ENCODE data around the gene STAT6.

The STAT6 gene, protein sequence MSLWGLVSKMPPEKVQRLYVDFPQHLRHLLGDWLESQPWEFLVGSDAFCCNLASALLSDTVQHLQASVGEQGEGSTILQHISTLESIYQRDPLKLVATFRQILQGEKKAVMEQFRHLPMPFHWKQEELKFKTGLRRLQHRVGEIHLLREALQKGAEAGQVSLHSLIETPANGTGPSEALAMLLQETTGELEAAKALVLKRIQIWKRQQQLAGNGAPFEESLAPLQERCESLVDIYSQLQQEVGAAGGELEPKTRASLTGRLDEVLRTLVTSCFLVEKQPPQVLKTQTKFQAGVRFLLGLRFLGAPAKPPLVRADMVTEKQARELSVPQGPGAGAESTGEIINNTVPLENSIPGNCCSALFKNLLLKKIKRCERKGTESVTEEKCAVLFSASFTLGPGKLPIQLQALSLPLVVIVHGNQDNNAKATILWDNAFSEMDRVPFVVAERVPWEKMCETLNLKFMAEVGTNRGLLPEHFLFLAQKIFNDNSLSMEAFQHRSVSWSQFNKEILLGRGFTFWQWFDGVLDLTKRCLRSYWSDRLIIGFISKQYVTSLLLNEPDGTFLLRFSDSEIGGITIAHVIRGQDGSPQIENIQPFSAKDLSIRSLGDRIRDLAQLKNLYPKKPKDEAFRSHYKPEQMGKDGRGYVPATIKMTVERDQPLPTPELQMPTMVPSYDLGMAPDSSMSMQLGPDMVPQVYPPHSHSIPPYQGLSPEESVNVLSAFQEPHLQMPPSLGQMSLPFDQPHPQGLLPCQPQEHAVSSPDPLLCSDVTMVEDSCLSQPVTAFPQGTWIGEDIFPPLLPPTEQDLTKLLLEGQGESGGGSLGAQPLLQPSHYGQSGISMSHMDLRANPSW

DNA sequence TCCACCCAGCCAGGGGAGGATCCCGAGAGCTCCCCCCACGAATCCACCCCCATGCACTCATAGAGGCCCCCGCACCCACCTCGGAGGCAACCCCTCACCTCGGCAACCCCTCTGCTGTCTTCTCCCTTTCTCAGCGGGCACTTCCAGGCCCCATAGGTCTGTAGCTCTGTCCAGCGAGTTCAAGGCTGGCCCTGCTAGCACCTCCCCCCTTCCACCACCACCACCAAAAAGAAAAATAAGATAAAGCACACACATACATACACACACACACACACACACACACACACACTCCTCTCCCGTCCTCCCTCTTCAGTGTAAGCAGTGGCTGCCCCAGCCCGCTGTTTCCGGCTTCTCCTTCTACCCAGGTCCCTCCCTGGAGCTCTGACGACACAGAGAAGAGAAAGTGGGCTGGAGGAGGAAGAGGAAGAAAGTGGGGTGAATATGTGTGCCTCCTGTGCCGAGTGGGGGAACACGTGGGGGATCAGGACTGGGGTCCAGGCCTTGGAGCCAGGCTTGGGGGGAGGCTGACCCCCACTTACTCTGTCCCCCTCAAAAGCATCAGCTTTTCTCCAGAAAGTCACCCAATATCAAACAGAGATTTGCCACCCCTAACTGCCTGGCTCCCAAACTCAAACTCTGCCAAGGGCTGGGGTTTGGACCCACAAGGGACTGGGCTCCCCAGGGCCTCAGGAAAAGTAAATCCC, at the start of gene STAT6:
STAT6 (minus strand) TSS at position 332 of the 704 bp plus-strand sequence. CDS start 3,084 bp downstream, outside the sequence.
- peak; percentile 94 for DNase-seq (ENCODE audit: low spot score)

DNA sequence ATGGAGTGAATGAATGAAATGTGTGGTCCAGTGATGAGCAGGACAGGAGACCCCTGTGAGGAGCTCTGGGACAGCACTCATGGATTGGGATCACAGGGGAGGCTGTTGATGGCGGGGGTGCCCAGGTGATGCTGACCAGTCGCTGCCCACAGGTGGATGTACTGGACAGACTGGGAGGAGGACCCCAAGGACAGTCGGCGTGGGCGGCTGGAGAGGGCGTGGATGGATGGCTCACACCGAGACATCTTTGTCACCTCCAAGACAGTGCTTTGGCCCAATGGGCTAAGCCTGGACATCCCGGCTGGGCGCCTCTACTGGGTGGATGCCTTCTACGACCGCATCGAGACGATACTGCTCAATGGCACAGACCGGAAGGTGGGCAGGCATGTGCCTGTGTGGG, 49.6 kb upstream of the STAT6 start:
- no peak for DNase-seq (ENCODE audit: low spot score)

DNA sequence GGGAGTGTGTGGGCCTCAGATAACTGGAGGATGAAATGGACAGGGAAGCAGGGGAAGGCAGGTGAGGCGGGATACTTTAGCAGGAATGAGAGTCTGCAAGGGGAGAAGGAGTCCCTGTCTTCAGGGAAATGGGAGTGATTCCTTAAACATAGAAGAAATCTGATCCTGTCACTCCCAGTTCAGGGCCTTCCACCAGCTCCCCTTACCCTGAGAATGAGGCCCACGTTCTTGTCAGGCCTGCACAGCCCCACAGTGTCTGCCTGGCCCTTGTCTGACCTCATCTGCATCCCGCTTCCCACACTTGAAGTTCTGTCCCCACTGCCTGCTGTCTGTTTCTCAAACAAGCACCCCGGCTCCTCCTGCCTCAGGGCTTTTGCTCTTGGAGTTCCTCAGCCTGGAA, 48.9 kb upstream of the STAT6 start:
- no peak for DNase-seq (ENCODE audit: low spot score)

DNA sequence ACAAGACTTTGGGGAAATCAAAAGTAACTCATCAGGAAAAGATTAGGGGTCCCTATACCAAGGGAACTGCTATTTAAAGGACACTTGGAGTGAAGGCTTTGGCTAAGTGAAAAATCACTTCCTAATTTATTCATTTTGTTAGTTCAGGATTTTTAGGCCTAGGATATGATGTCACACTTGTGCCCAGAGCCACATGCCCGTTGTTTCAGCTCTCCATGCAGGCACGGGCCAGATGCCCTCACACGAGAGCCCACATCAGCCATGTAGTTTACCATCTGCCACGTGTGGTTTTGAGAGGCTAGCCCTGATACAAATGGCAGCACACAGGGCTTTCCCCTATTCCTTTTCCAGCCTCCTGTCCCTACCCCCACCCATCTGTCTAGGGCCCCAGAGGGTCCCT, 48.1 kb upstream of the STAT6 start:
- DNase-seq (ENCODE audit: low spot score), result no peak

DNA sequence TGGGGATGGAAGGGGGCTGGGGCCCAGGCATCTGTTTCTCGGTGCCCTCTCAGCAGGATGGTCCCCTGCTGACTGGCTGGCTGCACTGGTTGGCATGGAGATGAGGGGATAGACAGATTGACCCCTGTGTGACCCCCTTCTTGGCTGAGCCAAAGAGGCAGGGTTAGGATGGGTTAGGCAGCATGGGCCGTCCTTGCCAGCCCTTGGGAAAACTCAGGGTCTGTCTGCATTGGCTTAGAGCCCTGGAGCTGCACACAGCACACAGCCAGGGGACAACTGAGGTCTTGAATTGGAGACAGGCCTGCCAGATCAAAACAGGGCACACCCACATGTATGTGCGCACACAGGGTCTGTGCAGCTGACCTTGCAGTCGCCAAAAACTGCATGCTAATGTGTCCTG, 47.5 kb upstream of the STAT6 start:
- no peak for DNase-seq (ENCODE audit: low spot score)

DNA sequence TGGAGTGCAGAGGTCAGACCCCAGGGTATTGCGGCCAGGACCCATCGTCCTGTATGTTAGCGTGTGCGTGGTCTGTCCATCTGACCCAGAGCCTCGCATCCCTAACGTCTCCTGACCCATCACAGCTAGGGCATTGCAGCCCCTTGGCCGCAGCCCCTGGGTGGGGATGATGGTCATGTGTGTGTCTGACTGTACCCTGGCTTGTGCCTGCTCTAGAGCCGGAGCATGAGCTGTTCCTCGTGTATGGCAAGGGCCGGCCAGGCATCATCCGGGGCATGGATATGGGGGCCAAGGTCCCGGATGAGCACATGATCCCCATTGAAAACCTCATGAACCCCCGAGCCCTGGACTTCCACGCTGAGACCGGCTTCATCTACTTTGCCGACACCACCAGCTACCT, 47.0 kb upstream of the STAT6 start:
- DNase-seq (ENCODE audit: low spot score), result no peak

DNA sequence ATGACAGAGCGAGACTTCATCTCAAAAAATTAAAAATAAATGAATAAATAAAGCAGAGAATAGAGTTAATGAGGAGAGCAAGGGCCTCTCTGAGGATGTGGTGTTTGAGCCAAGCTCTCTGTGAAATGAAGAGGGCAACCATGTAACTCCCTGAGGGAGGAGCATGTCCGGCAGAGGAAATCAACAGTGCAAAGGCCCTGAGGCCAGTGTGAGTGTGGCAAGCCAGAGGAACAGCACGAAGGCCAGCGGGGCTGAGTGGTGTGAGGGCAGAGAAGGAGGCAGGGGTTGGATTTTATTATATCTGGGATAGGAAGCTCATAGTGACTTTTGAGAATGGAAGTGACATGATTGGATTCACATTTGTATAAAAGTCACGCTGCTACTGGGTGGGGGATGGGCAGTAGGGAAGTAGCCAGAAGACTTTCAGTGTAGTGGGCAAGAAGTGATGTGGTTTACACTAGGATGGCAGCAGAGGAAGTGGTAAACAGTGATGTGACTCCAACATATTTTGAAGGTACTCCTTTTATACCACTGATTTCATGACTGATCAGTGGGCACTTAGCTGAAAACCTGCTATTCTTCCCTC, 46.5 kb upstream of the STAT6 start:
- DNase-seq (ENCODE audit: low spot score), result no peak

DNA sequence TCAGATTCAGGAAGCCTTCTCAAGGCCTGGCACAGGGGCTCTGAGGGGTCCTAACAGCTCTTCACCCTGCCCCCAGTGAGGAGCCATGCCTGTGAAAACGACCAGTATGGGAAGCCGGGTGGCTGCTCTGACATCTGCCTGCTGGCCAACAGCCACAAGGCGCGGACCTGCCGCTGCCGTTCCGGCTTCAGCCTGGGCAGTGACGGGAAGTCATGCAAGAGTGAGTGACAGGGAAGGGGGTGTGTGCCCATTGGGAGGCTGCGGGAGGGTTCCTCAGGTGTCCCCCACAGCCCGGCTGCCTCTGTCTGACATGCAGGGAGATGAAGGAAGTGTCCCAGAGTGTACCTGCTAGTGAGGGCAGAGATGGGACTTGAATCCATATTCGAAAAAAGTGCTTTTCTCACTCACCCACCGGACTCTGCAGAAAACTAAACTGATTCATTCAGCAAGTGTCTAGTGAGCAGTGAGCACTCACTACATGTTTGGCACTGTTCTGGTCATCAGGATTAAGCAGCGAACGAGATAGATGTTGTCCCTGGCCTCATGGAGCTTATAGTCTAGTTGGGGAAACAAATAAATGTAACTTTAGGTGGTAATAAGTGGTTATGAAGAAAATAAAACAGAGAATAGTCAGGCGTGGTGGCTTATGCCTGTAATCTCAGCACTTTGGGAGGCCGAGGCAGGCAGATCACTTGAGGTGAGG, 45.7 kb upstream of the STAT6 start:
- DNase-seq (ENCODE audit: low spot score), result no peak

DNA sequence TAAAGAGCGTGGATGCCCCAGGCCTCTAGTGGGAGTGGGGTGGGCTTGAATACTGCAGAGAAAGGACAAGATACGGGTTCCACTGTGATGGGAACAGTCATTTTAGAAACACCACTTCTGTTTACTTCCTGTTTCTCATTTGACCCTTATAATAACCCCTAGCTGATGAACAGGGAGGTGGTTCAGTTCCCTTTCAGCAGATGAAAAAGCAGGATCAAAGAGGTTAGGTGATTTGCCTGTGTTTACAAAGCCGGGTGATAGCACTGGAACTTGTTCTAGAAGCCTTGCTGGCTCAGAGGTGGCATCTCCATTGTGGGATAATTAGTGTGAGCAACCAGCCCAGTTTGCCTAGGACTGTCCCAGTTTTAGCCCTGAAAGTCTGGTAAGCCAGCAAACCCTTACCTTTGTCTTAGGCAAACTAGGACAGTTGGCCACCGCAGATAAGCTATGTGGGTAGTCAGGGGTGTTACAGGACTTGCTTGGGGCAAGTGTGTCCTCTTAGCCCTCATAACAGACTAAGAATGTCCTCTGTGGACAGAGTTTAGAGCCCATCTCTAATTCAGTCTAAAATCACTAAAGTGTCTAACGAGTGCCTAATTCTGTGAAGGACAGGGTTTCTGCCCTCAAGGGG, 43.8 kb upstream of the STAT6 start:
- no peak for DNase-seq (ENCODE audit: low spot score)

DNA sequence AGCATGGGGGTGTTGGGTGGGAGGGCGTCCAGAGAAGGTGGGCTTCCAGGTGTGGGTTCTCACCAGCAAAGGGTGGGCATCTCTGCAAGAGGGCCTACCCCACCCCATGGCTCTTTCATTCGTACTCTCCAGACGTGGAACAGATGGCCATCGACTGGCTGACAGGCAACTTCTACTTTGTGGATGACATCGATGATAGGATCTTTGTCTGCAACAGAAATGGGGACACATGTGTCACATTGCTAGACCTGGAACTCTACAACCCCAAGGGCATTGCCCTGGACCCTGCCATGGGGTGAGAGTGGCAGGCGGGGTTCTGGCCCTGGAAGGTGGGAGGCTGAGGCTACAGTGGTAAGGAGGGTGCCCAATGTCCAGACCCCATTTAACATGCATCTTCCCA, 42.9 kb upstream of the STAT6 start:
- no peak for DNase-seq (ENCODE audit: low spot score)

DNA sequence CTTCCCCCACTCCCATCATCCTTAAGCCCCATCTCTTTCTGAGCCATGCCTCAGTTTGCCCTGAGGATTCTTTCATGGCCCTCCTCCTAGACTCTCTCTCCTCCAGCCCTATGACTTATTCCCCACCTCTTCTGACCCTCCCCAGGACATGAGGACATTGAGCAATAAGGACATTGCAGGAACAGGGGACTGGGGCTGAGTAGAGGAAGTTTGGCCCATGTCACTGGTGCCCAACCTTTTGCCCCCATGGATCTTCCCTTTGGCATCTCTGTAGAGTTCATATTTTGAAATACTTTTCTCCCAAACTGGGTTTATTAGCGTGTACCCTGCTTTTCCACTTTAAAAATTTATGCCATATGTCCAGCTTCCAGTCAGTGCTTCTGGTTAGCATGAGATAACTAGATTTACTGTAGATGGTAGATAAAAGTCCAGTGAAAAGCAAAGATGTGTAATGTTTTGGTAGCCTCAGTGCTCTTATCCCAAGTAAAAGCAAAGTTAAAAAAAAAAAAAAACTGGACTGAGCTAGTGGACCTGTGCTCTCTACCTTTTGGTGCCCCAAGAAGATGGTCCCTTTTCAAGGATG, 42.3 kb upstream of the STAT6 start:
- no peak for DNase-seq (ENCODE audit: low spot score)

DNA sequence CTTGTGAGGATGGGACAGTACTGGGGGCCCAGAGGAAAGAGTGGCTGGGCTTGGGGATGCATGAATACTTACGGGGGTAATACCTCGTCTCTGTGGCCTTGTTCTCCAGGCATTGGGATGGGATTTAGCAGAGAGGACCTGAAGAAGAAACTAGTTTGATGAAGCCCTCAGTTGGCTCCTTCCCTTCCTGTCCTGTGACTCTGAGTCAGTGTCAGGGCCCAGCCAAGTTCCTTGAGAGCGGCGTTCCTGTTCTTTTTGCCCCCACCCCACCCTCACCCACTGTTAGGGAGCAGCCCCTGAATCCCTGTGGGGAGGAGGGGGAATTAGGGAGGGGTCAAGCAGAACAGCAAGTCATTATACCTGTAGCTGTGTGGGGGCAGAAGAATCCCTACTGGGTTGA, 41.5 kb upstream of the STAT6 start:
- no peak for DNase-seq (ENCODE audit: low spot score)

DNA sequence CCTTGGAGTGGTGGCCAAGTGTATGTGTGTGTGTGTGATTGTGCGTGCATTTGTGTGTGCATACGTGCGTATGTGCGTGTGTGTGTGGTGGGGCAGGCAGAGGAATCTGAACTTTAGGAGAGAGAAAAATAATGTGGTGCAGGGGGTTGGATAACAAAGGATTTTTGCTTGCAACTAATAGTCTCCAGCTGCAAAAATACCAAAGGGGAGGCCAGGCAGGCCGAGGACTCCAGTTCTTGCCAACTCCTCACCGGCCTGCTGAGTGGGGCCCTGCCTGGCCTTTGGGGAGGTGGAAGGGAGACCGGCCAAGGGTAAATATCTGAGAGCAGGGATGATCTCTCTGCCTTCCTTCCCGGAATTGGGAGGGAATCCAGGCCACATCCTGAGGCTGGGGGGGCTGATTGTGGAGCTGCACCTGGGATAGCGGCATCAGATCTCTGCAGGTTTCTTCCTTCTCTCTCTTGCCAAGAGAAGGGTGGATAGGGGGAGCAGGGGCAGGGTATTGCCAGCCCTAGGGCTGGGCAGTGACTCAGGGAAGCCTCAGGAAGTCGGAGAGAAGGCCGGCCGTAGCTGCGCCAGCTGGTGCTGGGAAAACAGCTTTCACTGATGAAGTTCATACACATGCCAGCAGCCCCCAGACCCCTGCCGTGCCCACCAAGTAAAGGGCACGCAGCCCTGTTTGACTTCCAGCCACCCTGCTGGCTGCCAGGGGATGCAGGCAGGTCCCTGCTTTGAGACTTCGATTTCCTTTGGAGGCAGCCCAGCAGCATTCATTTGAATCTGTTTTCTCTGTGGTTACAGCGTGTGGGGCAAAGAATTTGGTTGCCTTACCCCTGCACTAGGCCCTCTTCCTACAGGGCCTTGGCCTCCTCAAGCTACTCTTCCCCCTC, 40.8 kb upstream of the STAT6 start:
- DNase-seq (ENCODE audit: low spot score), result no peak

DNA sequence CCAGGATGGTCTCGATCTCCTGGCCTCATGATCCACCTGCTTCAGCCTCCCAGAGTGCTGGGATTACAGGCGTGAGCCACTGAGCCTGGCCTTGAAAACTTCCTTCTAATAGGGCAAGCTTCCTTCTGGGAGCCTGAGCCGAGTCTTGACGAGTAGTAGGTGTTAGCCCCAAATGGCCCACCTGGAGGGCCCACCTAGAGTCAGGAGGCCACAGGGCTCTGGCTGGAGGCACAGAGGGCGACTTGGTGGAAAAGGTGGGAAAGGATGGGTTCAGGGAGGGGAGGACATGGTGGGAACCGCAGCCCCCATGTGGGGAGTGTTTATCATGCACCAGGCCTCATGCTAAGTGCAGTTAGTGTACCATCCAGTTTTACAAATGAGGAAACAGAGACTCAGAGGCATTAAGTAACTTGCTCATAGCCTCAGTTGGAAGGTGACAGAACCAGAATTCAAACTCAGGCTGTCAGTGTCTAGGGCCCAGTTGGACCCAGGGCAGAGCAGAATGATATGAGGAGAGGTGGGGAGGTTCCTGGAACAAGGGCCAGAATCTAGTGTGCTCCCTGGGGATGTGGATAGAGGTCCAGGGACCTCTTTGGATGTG, 39.3 kb upstream of the STAT6 start:
- no peak for DNase-seq (ENCODE audit: low spot score)

DNA sequence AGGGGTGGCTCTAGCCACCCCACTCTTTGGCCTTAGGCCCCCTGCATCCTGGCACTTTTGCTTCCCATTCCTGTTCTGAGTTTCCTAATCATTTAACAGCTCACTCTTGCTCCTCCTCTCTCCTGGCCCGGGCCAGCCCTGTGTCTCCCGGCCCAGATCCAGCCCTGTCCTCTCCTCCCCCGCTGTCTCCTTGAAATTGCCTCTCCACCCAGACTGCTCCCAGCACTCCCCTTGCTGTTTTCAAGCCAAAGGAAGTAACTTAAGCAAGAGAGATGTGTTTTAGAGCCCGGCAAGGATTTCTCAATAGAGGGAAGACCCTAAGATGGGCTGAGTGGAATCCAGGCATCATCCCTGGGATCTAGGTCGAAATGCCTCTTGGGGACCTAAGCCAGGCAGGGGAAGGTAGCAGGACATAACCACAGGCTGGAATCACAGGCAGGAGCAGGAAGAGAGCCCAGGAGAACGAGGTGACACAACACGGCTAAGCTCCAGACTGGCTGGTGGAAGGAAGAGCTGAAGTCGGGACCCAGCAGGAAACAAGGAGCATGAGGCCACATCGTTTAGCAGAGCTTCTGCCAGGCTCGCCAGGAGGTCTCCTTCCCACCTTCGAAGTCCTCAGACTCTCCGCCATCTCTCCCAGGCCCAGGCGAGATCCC, 38.2 kb upstream of the STAT6 start:
- DNase-seq (ENCODE audit: low spot score), result no peak

DNA sequence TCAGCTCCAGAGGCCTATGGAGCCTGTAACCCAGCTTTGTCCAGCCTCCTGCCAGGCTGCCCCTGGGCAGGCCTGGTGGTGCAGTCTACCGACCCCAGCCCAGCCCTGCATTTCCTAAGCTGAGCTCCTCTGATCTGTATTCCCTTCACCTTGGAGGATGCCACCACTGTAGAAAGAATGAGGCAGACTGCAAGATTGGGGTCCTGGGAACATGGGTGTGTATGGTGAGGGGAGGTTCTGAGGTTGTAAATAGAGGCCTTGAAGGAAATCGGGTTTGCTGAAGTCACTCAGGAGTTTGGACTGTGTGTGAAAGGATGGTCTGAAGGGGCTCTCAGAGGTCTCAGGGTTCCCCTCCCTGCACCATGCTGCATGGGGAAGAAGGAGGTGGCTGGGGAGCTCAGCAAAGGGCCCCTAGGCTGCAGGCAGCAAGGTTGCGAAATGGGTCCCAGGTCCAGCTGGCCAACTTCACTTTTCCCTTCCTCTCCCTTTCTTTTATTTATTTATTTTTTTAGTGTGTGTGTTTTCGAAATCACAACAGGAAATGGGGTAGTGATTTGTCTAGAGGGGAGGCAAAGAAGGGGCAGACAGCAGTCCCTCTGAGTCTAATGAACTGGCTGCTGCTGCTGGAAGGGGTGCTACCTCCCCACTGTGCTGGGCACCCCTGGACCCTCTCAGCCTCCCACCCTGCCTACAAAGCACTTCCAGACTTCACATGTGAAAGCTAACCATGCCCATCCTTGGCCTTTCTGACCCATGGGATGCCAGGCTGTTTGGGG, 37.5 kb upstream of the STAT6 start:
- DNase-seq (ENCODE audit: low spot score), result no peak

DNA sequence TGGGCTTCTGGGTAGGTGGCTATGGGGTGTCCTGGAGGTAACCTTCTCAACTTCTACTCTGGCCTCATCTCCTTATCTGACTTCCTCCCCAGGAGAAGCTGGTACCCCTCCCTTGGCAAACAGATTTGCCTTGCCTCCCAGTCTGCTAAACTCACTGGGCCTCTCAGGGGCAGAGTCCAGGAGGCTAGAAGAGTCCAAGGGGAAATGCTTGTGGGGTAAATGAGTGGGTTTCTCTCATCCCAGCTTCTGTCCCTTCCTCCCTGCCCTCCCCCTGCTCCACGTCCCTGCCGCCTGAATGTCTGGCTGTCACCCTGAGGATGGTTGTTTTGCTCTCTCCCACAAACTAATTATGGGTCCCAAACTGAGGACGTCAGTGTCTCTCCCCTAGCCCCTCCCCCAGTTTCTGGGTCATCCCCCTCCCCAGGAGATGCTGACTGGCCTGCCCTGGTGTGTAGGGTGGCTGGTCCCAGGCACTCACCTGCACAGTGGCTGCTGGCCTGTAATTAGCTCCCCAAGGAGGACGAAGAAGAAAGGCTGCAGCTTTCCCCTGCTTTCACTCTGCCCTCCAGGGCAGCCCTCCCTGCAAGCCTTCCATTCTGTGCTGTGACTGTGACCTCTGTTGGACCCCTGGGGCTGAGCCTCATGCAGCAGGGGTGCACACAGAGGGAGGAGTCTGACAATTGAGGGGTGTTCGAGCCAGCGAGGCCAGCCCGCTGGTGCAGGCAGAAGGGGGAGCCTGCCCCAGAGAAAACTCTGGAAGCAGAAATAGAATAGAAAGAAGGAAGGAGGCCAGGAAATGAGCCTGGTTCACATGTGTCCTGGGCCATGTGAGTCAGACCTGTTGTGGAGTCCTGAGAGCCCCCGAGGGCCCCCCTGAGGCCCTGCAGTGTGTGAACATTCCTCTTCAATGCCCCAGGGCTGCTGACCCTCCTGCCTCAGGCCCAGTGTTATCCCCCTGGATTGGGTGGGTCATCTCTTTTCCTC, 36.1 kb upstream of the STAT6 start, which contains the start of gene LRP1-AS:
LRP1-AS (minus strand) TSS at position 659 of the 984 bp plus-strand sequence.
- DNase-seq (ENCODE audit: low spot score), result no peak

All from NAMALWA (cell line).